Activated naive CD8-positive, alpha-beta T cell treated with anti-CD3 and anti-CD28 coated beads, Interleukin-2, amount 10 ng/mL, durations not matched to agents 7 days and 5 days (primary cell): ENCODE measurements around the gene KLF1. TPM values are rescaled to one million over a fixed set of nuclear protein-coding genes. Genes with fewer than 3 reads are reported as not detected.
"Not testable (repeated sequence)": the region's sequence is repeated elsewhere in the genome, so short reads cannot be mapped to it uniquely, and the experiment has no call there.

Experiments used
- ATAC-seq: fragments of 150-1000 bp; cut with Tn5 transposase; one replicate; pipeline ENCODE4 v1.10.0; 2021; ENCODE audit warnings: low read depth, moderate library complexity
- POLR2A ChIA-PET: fragments of 350-600 bp; sonication (Branson Sonifier 250); formaldehyde crosslinking; loops from one replicate; lab custom pipeline; 2021; ENCODE audit warnings: antibody characterized with exemption; lab: Charles Lee
- DNase-seq: peaks from one replicate; pipeline ENCODE4 v3.0.0; 2021
- H3K27ac Mint-ChIP-seq: one replicate; pipeline ENCODE4 v1.8.0; 2022; ENCODE audit warnings: mild to moderate bottlenecking, mixed read lengths
- H3K27me3 Mint-ChIP-seq: one replicate; pipeline ENCODE4 v1.8.0; 2022; ENCODE audit warnings: mild to moderate bottlenecking, moderate library complexity, mixed read lengths
- H3K36me3 Mint-ChIP-seq: one replicate; pipeline ENCODE4 v1.8.0; 2021; ENCODE audit warnings: mild to moderate bottlenecking, mixed read lengths
- H3K4me1 Mint-ChIP-seq: one replicate; pipeline ENCODE4 v1.8.0; 2021; ENCODE audit warnings: mixed read lengths
- H3K4me3 Mint-ChIP-seq: one replicate; pipeline ENCODE4 v1.8.0; 2022; ENCODE audit warnings: mild to moderate bottlenecking, moderate library complexity, mixed read lengths
- H3K9me3 Mint-ChIP-seq: one replicate; pipeline ENCODE4 v1.8.0; 2021; ENCODE audit warnings: mixed read lengths
- total RNA-seq, 2 experiments: library from RNA; stranded (reverse); gene quantifications; one replicate each; pipeline ENCODE4 v1.2.3, GENCODE V29; 2021

Gene KLF1
- total RNA-seq, 2 experiments from 2014 or later: 0.19 TPM; not detected in 1

DNA sequence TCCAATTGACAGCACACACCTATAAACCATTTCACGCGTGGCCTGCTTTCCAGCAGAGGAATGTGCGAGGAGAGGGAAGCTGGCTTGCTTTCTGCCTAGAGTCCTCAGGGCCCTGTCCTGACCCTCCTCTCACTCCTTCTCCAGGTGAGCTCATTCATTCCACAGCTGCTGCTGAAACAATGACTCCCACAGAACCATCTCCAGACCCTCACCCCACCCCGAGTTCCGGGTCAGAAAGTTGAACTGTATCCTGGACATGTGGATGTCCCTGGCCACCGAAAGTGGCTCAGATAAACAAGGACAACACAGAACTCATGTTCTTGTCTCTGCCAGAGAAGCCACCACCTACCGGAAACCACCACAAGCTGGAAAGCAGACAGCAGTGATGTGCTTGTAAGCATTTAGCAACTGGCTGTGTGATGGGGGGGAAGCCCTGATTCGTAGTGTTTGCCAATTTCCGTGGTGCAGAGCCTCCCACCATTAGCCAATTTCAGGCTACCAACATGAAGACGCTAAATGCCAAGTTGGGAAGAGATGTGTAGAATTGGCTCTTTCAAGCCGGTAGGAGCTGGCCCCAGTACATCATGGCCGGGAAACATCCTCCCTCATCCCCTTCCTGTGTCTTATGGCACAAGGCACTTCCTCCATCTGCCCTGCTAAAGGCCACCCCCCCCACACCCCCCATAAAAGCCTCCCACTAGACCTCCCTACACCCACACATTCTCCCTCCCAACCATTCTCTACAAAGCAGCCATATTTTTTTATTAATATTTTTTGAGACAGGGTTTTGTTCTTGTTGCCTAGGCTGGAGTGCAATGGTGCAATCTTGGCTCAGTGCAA lies 27.1 kb upstream of the KLF1 start:
- H3K9me3 Mint-ChIP-seq: no peaks in the 10 kb centered on the region
- POLR2A ChIA-PET: interaction anchor here (0.6 to 3.6 kb wide), 13 partner anchors 10 to 51 kb away, joined by 3 to 27 read pairs (median 5); partner anchors contain the start of genes CALR, DNASE2, FARSA and GCDH
- DNase-seq: peak; percentile 61
- H3K4me3 Mint-ChIP-seq: peak overlapping the region; percentile 70
- H3K27me3 Mint-ChIP-seq: no peaks in the 10 kb centered on the region
- ATAC-seq: peak; percentile 88
- no peaks in the 10 kb centered on the region for H3K36me3 Mint-ChIP-seq
- H3K4me1 Mint-ChIP-seq: peaks cover 28% of the 10 kb centered on the region
- peak overlapping the region; percentile 97 for H3K27ac Mint-ChIP-seq

DNA sequence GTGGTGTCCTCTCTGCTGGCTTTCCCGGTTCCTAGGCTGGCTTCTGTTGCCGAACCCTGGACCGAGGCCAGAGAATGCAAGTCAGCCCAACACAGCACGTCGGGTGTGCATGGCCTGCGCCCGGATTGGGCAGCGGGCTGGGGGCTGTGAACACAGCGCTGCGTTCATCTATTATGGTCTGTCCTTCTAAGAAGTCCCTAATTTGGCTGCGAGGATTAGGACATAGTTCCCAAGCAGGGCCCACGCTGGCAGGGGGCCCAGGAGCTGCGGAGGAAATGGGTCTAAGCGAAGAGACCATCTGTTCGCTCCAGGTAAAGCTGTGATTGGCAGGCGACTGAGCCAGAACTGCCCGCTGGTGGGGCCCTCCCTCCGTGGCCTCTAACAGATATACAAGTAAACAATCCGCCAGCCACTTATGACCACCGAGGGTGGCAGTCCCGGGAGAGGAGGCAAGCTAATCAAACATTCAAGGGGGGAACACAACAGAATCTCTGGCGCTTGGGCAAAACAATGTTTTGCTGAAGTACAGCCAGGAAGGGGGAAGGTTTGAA lies 26.1 kb upstream of the KLF1 start:
- Mint-ChIP-seq H3K9me3 (no peaks in the 10 kb centered on the region), H3K27me3 (no peaks in the 10 kb centered on the region), H3K4me3 (no peak overlapping the region), H3K36me3 (no peaks in the 10 kb centered on the region), H3K4me1 (peaks cover 25% of the 10 kb centered on the region), H3K27ac (peak overlapping the region; percentile 73)
- ATAC-seq (no peak), DNase-seq (no peak)
- POLR2A ChIA-PET: interaction anchor here (0.6 to 3.6 kb wide), 10 partner anchors 11 to 40 kb away, joined by 3 to 27 read pairs (median 8); partner anchors contain the start of genes CALR, DNASE2, FARSA and GCDH

DNA sequence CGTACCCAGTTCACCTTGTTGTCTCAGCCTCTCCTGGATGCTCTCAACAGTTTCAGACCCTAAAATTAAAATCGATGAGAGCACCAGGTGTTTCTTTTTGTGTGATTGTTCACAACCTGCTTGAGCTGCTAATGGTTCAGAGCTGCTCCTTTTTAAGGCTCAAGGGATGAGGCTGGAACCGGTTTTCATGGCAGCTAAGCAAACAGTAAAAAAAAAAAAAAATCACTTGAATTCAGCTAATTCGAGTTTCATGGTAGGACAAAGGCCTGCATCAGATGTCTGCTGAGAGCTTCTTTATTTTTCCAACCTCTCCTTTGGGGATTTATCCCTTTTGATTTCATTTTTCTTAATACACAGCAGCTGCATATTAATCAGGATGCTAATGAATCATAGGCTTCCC lies 25.6 kb upstream of the KLF1 start:
- H3K9me3 Mint-ChIP-seq: no peaks in the 10 kb centered on the region
- peaks cover 25% of the 10 kb centered on the region for H3K4me1 Mint-ChIP-seq
- POLR2A ChIA-PET: interaction anchor here (3.4 to 3.6 kb wide), 2 partner anchors 21 to 26 kb away, joined by 25 to 27 read pairs; partner anchors contain the start of genes CALR and GCDH
- H3K27me3 Mint-ChIP-seq: no peaks in the 10 kb centered on the region
- no peaks in the 10 kb centered on the region for H3K36me3 Mint-ChIP-seq
- no peak overlapping the region for H3K27ac Mint-ChIP-seq
- DNase-seq: no peak
- ATAC-seq: no peak
- no peak overlapping the region for H3K4me3 Mint-ChIP-seq

DNA sequence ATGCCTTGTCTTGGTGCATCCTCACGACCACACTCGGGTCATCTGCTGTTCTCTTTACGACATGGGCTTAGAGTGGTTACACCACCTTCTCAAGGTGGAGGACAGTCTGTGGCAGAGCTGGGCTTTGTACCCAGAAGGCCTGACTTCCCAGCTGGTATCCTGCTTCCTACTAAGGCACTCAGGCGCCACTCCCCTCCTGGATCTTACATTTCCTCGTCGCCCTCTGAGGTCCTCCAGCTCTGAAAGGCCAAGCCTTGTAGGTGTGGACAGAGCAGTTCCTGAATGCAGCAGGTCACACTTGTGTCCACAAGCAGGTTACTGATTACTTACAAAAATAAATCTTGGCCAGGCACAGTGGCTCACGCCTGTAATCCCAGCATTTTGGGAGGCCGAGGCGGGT lies 20.2 kb upstream of the KLF1 start:
- Mint-ChIP-seq H3K27me3 (no peaks in the 10 kb centered on the region), H3K4me3 (no peak overlapping the region), H3K9me3 (no peaks in the 10 kb centered on the region), H3K4me1 (peaks cover 5% of the 10 kb centered on the region), H3K27ac (no peak overlapping the region), H3K36me3 (no peaks in the 10 kb centered on the region)
- no peak for ATAC-seq
- DNase-seq: no peak
- POLR2A ChIA-PET: interaction anchor here (1.5 kb wide), 1 partner anchor 16 kb away, joined by 3 read pairs; the partner anchor contains the start of gene GCDH

DNA sequence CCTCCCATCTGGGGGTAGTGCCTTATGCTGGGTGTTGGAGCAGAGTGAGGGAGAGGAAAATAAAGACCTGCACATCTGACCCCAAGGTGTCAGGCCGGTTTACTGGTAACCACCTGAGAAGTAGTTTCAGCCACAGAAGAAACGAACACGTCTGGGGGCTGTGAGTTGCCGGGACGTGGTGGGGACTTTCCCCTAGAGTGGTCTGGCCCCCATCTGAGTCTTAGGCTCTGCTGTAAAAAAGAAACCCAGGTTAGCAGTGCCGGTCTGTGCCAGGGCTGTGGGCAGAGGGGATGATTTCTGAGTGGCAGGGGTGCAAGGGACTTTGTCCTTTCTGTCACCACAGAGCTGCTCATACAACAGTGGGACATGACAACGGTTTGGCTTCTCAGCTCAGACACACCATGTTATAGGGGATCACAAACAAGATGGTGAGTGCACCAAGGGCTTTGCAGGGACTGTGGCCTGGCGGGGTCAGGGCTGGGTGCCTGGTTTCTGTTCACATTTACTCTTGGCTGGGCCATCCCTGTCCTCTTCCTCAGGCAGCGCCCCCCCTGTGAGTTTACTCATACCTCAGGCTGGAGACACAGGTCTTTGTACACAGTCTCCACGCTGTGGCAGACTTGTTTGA lies 13.0 kb upstream of the KLF1 start:
- H3K27ac Mint-ChIP-seq: peak overlapping the region; percentile 69

DNA sequence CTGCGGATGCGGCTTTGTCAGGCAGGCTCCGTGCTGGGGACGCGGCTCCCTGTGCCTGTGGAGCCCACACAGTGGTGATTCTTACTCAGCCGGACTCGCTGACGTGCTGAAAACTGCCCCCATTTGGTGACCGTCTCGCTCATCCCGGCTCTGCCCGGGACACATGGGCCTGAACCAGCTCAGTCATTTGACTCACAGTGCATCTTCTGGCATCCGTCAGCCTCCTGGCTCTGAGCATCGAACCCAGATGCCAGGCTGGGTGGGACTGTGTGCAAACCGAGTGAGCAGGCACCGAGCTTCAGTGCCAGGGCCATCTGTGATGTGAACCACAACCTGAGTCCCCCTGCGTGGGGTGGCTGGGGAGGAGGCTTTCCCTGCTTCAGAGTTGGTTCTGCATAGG lies 9.5 kb upstream of the KLF1 start:
- Mint-ChIP-seq H3K27ac (no peak overlapping the region), H3K36me3 (peaks cover 21% of the 10 kb centered on the region), H3K9me3 (no peaks in the 10 kb centered on the region), H3K4me1 (peaks cover 16% of the 10 kb centered on the region), H3K27me3 (no peaks in the 10 kb centered on the region), H3K4me3 (no peak overlapping the region)
- ATAC-seq (no peak), DNase-seq (no peak)
- POLR2A ChIA-PET: interaction anchor here (1.8 kb wide), 1 partner anchor 11 kb away, joined by 5 read pairs; no protein-coding TSS in a partner anchor

More for the DNA sequence above, 13.0 kb upstream of the KLF1 start:
- Mint-ChIP-seq H3K9me3 (no peaks in the 10 kb centered on the region), H3K36me3 (peaks cover 15% of the 10 kb centered on the region), H3K4me3 (peak overlapping the region; percentile 42), H3K27me3 (no peaks in the 10 kb centered on the region), H3K4me1 (peaks cover 10% of the 10 kb centered on the region)
- peak; percentile 76 for ATAC-seq
- POLR2A ChIA-PET: interaction anchor here (1.4 to 2.6 kb wide), 3 partner anchors 9 to 34 kb away, joined by 5 to 10 read pairs (median 5); partner anchors contain the start of genes FARSA and GCDH
- no peak for DNase-seq

DNA sequence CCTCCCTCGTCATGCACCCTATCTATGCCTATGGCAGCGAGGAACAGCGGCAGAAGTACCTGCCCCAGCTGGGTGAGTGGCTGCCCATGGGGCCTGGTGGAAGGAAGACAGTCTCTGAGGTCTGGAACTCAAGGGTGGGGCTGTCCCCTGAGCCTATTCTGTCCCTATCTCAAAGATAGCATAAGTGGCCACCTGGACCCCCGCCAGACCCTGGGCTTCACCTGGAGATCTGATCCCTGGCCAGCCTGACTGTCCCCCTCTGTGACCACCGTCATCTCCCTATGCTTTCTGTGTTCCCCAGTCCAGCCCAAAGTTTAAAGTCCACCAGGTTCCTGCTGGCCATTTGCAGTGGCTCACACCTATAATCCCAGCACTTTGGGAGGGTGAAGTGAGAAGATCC lies 6.6 kb upstream of the KLF1 start:
- POLR2A ChIA-PET: no interaction called here
- Mint-ChIP-seq H3K4me3 (no peak overlapping the region), H3K4me1 (peaks cover 17% of the 10 kb centered on the region), H3K36me3 (peaks cover 14% of the 10 kb centered on the region), H3K9me3 (no peaks in the 10 kb centered on the region), H3K27me3 (no peaks in the 10 kb centered on the region), H3K27ac (no peak overlapping the region)
- no peak for DNase-seq
- ATAC-seq: no peak

DNA sequence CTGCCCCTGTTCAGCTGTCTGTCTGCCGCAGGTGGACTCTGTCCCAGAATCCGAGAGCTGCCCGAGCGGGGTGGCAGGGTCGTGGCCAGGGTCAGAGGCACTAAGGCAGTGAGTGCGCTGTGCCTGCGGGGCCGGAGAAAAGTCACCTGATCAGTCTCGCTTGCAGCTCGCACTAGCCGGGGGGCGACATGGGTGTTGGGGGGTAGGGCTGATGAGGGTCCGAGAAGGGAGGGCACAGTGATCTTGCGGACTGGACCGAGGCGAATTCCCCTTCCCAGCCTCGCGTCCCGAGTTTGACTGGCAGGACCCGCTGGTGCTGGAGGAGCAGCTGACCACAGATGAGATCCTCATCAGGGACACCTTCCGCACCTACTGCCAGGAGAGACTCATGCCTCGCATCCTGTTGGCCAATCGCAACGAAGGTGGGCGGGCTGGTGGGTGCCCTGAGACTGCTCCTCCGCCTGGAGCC lies 4.6 kb upstream of the KLF1 start:
- Mint-ChIP-seq H3K27me3 (peaks cover under 1% of the 10 kb centered on the region), H3K4me3 (peak overlapping the region; percentile 95), H3K36me3 (peaks cover 9% of the 10 kb centered on the region), H3K4me1 (peaks cover 19% of the 10 kb centered on the region), H3K9me3 (no peaks in the 10 kb centered on the region), H3K27ac (peak overlapping the region; percentile 91)
- POLR2A ChIA-PET: interaction anchor here (1.0 to 3.5 kb wide), 10 partner anchors 8 to 46 kb away, joined by 3 to 28 read pairs (median 10); partner anchors contain the start of genes CALR, DNASE2, FARSA and SYCE2
- ATAC-seq: no peak
- no peak for DNase-seq

DNA sequence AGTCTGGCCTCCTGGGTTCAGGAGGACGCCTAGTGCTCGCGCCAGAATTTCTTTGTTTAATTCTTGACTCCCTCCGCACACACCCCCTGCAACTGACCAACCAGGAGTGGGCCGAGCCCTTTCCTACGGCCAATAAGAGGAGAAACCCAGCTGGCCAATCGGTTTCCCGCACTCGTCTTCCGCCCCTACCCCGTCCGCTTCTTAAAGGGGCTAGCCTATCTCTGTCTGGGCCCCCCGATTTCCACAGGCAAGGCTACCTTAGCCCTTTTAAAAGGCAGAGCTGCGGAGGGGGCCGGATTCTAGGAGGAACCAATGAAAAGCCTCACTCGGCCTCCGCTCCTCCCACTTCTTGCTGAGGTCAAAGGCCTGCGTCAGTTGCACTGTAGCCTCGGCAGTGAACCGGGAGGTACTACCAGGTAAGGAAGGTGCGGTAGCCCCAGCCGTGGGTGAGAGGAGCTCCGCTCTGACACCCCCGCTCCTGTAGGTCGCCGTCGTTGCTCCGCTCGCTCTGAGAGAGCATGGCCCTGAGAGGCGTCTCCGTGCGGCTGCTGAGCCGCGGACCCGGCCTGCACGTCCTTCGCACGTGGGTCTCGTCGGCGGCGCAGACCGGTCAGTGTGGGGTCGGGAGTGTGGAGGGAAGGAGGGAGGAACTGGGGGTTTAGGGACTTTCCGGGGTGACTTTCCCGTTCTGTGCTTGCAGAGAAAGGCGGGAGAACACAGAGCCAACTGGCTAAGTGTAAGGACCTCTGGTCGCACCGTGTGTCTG lies 4.0 kb upstream of the KLF1 start, which contains the start of gene GCDH:
TSS of gene GCDH (plus strand) at position 374 of the 766 bp plus-strand sequence. CDS start at position 519, 145 bp downstream.
- peaks cover 4% of the 10 kb centered on the region for H3K27me3 Mint-ChIP-seq
- H3K27ac Mint-ChIP-seq: peak within 1 kb of the TSS; percentile 91
- peaks cover 22% of the 10 kb centered on the region for H3K4me1 Mint-ChIP-seq
- ATAC-seq (peak; percentile 95), DNase-seq (peak; percentile 88)
- POLR2A ChIA-PET: interaction anchor here (0.6 to 3.5 kb wide), 15 partner anchors 9 to 1459 kb away, joined by 3 to 28 read pairs (median 5); partner anchors contain the start of genes CALR, DNASE2, FARSA and JUNB
- H3K36me3 Mint-ChIP-seq: peaks cover 9% of the 10 kb centered on the region
- H3K4me3 Mint-ChIP-seq: peak within 1 kb of the TSS; percentile 95
- H3K9me3 Mint-ChIP-seq: no peaks in the 10 kb centered on the region

DNA sequence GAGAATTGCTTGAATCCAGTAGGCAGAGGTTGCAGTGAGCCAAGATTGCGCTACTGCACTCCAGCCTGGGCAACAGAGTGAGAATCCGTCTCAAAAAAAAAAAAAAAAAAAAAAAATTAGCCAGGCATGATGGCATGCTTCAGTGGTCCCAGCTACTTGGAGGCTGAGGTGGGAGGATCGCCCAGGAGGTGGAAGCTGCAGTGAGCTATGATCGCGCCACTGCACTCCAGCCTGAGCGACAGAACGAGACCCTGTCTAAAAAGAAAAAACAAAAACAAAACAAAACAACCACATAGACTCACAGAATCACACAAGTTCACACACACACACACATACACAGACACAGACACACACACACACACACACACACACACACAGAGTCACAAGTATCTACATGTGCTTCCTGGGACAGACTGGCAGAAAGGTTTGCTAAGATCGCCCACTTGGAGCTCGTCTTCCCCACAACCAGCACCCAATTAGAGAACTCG lies 3.3 kb upstream of the KLF1 start:
- H3K27me3 Mint-ChIP-seq, ATAC-seq, DNase-seq, H3K9me3 Mint-ChIP-seq, H3K36me3 Mint-ChIP-seq: not testable (repeated sequence)
- H3K27ac Mint-ChIP-seq: peak overlapping the region; percentile 91
- H3K4me3 Mint-ChIP-seq: peak overlapping the region; percentile 95
- POLR2A ChIA-PET: interaction anchor here (0.6 to 3.5 kb wide), 15 partner anchors 9 to 1460 kb away, joined by 3 to 28 read pairs (median 5); partner anchors contain the start of genes CALR, DNASE2, FARSA and JUNB
- peaks cover 22% of the 10 kb centered on the region for H3K4me1 Mint-ChIP-seq

DNA sequence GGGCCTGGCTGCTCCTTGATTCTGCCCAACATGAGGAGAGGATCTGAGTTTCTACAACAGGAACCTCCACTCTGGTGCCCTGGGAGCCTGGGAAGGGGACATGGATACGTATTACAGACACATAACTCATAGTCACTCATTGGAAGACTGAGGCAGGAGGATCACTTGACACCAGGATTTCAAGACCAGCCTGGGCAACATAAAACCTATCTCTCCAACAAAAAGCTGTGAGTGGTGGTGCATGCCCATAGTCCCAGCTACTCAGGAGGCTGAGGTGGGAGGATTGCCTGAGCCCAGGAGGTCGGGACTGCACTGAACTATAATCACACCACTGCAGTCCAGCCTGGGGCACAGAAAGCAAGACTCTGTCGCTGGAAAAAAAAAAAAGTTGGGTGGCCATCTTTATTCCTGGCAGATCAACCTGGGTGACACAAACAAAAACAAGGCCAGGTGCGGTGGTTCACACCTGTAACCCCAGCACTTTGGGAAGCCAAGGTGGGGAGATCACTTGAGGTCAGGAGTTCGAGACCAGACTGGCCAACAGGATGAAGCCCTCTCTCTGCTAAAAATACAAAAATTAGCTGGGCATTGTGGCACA lies 1.1 kb upstream of the KLF1 start:
- POLR2A ChIA-PET: interaction anchor here (0.6 to 1.3 kb wide), 2 partner anchors 26 to 45 kb away, joined by 3 read pairs; partner anchors contain the start of gene FARSA
- no peak for ATAC-seq
- peaks cover 4% of the 10 kb centered on the region for H3K27me3 Mint-ChIP-seq
- no peak for DNase-seq
- H3K4me1 Mint-ChIP-seq: peaks cover 28% of the 10 kb centered on the region
- H3K27ac Mint-ChIP-seq: peak overlapping the region; percentile 16
- H3K4me3 Mint-ChIP-seq: no peak overlapping the region
- peaks cover 5% of the 10 kb centered on the region for H3K36me3 Mint-ChIP-seq
- H3K9me3 Mint-ChIP-seq: peaks cover 2% of the 10 kb centered on the region
